ENCODE results near the gene TMEM51.

TMEM51 gene

DNA sequence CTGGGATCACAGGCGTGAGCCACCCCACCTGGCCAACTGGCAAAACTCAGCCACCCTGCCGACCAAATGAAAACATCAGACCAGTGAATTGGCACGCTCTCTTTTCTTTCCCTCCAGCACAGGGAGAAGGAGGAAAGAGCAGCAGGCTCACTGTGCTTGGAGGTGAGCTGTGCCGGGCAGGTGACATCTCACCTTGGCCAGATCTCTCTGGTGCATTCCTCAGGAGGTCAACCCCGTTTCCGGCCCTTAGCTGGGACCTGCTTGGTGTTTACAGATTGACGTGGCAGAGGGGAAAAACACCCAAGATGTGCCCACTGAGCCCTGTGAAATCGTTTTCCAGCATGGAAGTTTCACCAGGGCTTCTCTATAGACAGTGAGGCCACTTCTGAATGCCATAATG is 45.1 kb downstream of the TMEM51 start:
- Histone ChIP-seq H3K27ac (replicated peaks) (no peak overlapping the region), H3K27me3 (ENCODE audit: insufficient read depth, poor library complexity, severe bottlenecking) (no peaks in the 10 kb centered on the region), H3K4me3 (replicated peaks; ENCODE audit: insufficient read depth, low read length) (no peak overlapping the region)
- TF ChIP-seq POLR2AphosphoS5 (IDR thresholded peaks at IDR 0.05; ENCODE audit: low read depth) (no peak), SPI1 (IDR thresholded peaks at IDR 0.05; ENCODE audit: borderline replicate concordance, low read depth) (no peak), GABPA (IDR thresholded peaks at IDR 0.05; ENCODE audit: low read depth) (no peak)
- TF ChIP-seq, protein P1, sequence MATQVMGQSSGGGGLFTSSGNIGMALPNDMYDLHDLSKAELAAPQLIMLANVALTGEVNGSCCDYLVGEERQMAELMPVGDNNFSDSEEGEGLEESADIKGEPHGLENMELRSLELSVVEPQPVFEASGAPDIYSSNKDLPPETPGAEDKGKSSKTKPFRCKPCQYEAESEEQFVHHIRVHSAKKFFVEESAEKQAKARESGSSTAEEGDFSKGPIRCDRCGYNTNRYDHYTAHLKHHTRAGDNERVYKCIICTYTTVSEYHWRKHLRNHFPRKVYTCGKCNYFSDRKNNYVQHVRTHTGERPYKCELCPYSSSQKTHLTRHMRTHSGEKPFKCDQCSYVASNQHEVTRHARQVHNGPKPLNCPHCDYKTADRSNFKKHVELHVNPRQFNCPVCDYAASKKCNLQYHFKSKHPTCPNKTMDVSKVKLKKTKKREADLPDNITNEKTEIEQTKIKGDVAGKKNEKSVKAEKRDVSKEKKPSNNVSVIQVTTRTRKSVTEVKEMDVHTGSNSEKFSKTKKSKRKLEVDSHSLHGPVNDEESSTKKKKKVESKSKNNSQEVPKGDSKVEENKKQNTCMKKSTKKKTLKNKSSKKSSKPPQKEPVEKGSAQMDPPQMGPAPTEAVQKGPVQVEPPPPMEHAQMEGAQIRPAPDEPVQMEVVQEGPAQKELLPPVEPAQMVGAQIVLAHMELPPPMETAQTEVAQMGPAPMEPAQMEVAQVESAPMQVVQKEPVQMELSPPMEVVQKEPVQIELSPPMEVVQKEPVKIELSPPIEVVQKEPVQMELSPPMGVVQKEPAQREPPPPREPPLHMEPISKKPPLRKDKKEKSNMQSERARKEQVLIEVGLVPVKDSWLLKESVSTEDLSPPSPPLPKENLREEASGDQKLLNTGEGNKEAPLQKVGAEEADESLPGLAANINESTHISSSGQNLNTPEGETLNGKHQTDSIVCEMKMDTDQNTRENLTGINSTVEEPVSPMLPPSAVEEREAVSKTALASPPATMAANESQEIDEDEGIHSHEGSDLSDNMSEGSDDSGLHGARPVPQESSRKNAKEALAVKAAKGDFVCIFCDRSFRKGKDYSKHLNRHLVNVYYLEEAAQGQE (IDR thresholded peaks at IDR 0.05; ENCODE audit: insufficient replicate concordance, low read depth) = no peak
- TF ChIP-seq, protein P2, sequence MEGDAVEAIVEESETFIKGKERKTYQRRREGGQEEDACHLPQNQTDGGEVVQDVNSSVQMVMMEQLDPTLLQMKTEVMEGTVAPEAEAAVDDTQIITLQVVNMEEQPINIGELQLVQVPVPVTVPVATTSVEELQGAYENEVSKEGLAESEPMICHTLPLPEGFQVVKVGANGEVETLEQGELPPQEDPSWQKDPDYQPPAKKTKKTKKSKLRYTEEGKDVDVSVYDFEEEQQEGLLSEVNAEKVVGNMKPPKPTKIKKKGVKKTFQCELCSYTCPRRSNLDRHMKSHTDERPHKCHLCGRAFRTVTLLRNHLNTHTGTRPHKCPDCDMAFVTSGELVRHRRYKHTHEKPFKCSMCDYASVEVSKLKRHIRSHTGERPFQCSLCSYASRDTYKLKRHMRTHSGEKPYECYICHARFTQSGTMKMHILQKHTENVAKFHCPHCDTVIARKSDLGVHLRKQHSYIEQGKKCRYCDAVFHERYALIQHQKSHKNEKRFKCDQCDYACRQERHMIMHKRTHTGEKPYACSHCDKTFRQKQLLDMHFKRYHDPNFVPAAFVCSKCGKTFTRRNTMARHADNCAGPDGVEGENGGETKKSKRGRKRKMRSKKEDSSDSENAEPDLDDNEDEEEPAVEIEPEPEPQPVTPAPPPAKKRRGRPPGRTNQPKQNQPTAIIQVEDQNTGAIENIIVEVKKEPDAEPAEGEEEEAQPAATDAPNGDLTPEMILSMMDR (IDR thresholded peaks at IDR 0.05; ENCODE audit: insufficient read depth, low read length) = no peak
- DNase-seq (ENCODE audit: low read depth in 1 of 2, low spot score in 1 of 2) = no peak

DNA sequence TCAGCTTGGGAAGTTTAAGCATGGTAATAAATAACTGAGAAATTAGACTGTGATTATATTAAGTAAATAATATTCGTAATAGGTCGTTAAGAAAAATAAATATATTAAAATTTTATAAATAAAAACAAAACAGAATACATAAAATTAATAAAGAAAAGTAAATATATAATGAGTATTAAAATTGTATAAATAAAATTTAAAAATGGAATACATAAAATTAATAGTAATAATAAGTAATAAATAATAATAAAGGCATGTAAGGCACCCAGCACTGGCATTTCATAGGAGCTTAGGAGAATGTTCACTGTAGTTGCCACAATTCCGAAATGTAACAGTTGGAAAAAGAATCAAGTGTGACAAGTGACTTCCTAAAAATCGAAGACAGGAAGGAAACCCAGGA is 47.7 kb downstream of the TMEM51 start:
- DNase-seq (ENCODE audit: low read depth in 1 of 2, low spot score in 1 of 2) = no peak
- no peak for TF ChIP-seq SPI1 (IDR thresholded peaks at IDR 0.05; ENCODE audit: borderline replicate concordance, low read depth)
- TF ChIP-seq, protein P1 (IDR thresholded peaks at IDR 0.05; ENCODE audit: insufficient replicate concordance, low read depth) = no peak
- TF ChIP-seq GABPA (IDR thresholded peaks at IDR 0.05; ENCODE audit: low read depth) = no peak
- TF ChIP-seq, protein P2 (IDR thresholded peaks at IDR 0.05; ENCODE audit: insufficient read depth, low read length) = no peak
- no peak for TF ChIP-seq POLR2AphosphoS5 (IDR thresholded peaks at IDR 0.05; ENCODE audit: low read depth)
- H3K27ac ChIP-seq (replicated peaks) = no peak overlapping the region
- no peaks in the 10 kb centered on the region for H3K27me3 ChIP-seq (ENCODE audit: insufficient read depth, poor library complexity, severe bottlenecking)
- H3K4me3 ChIP-seq (replicated peaks; ENCODE audit: insufficient read depth, low read length) = no peak overlapping the region

DNA sequence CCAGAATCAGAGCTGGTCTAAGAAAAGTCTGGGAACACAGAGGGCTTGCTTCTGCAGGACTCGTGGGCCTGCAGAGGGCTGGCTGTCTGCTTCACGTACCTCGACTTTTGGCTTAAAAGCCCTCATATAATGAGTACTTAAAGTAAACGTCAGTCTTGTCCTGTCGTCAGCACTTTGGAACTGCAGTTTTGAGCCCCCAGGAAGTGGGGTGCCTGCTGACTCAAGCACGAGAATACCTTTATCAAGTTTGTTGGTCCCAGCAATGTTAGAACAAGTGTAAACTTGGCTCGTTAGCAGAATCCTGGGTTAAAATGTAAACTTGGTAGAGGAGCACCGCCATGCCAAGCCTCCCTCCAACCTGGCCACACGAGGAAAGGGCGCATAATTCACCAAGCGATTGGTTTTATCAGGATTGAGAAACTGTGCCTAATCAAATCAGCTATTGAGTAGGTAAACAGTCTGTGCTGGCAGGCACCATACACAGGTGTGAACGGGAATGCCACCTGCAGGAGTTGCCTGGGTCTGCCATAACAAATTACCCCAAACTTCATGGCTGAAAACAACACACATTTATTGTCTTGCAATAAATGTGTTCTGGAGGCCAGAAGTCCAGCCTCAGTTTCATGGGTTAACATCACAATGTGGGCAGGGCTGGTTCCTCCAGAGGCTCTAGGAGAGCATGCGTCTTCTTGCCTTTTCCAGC is 48.5 kb downstream of the TMEM51 start:
- TF ChIP-seq, protein P2 (IDR thresholded peaks at IDR 0.05; ENCODE audit: insufficient read depth, low read length) = no peak
- TF ChIP-seq GABPA (IDR thresholded peaks at IDR 0.05; ENCODE audit: low read depth) = no peak
- TF ChIP-seq SPI1 (IDR thresholded peaks at IDR 0.05; ENCODE audit: borderline replicate concordance, low read depth) = no peak
- TF ChIP-seq POLR2AphosphoS5 (IDR thresholded peaks at IDR 0.05; ENCODE audit: low read depth) = no peak
- TF ChIP-seq, protein P1 (IDR thresholded peaks at IDR 0.05; ENCODE audit: insufficient replicate concordance, low read depth) = no peak
- DNase-seq (ENCODE audit: low read depth in 1 of 2, low spot score in 1 of 2) = no peak
- Histone ChIP-seq H3K27me3 (ENCODE audit: insufficient read depth, poor library complexity, severe bottlenecking) (no peaks in the 10 kb centered on the region), H3K4me3 (replicated peaks; ENCODE audit: insufficient read depth, low read length) (no peak overlapping the region), H3K27ac (replicated peaks) (no peak overlapping the region)
